DOHH2 (cell line): ENCODE measurements around the gene CIB1.

Experiments used
- EZH2phosphoT487 ChIP-seq: fragments of 200-600 bp; sonication (generic); IDR thresholded peaks from 2 replicates; pipeline ENCODE4 v1.6.1; 2017; ENCODE audit warnings: borderline replicate concordance, mild to moderate bottlenecking, antibody characterized with exemption, low read length, moderate library complexity, mixed read lengths
- TF ChIP-seq, protein P1 (sequence below): fragments of 200-600 bp; sonication (generic); IDR thresholded peaks from one replicate; pipeline ENCODE4 v1.5.1; 2014; ENCODE audit warnings: antibody characterized with exemption, mild to moderate bottlenecking, low read depth, low read length; ENCODE audit not compliant: poor library complexity, severe bottlenecking

DNA sequence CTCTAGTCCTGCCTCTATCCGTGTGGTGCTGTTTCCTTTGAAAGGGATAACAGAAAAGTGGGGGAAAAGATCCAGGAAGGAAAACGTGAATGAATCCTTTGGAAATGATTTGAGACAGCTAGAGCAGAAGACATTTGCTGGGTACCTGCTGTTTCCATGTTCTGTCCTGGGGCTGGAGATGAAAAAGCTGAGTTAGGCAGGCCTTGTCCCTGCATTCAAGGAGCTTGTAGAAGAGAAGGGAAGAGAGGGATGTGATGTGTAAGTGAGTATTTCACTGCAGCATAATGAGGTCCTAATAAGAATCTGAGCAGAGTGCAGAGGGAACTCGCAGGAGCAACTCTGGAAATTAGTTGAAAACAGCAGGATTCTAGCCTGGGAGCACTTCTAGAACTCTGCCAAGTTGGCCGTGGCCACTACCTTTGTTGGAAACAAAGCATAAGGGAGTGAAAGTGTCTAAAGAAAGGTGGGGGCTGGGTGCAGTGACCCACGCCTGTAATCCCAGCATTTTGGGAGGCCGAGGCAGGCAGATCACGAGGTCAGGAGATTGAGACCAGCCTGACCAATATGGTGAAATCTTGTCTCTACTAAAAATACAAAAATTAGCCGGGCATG lies 46.4 kb downstream of the CIB1 start:
- TF ChIP-seq EZH2phosphoT487: no peak
- TF ChIP-seq, protein P1, sequence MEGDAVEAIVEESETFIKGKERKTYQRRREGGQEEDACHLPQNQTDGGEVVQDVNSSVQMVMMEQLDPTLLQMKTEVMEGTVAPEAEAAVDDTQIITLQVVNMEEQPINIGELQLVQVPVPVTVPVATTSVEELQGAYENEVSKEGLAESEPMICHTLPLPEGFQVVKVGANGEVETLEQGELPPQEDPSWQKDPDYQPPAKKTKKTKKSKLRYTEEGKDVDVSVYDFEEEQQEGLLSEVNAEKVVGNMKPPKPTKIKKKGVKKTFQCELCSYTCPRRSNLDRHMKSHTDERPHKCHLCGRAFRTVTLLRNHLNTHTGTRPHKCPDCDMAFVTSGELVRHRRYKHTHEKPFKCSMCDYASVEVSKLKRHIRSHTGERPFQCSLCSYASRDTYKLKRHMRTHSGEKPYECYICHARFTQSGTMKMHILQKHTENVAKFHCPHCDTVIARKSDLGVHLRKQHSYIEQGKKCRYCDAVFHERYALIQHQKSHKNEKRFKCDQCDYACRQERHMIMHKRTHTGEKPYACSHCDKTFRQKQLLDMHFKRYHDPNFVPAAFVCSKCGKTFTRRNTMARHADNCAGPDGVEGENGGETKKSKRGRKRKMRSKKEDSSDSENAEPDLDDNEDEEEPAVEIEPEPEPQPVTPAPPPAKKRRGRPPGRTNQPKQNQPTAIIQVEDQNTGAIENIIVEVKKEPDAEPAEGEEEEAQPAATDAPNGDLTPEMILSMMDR: no peak
